GM19099 (cell line): ENCODE measurements around the gene WWOX.

Source experiments
- POLR2A ChIP-seq: IDR thresholded peaks from 3 replicates; pipeline ENCODE4 v1.6.1; 2011; ENCODE audit warnings: low read depth; ENCODE audit not compliant: insufficient read length; ENCODE audit errors: extremely low read depth

Gene WWOX

GRCh38 chr16:78294538-78295225 lies 195.2 kb downstream of the WWOX start:
- no peak for TF ChIP-seq POLR2A

DNA sequence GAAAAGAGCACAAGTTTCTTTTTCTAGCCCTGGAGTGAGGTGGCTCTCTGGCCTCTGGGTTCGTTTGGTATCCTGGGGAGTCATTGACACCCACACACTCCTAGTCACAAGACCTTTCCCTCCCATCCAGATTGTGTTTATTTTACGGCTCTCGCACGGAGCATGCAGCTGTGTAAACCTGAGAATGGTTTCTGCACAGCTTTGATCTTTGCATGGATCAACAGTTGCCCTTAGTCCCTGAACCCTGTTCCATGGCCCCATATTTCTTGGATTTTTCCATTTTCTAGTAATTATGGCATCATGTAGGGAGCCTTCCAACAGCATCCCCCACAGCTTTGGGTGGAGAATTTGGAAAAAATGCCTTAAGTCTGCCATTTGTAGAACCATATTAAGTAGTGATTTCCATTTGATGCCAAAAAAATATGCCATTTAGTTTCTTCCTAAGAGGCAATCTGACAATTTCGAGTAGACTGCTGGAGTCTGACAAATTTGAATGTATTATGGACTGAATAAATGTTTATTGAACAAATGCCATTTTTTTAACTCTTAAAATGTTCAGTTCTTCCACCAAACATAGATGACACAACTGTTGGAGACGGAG lies 197.7 kb downstream of the WWOX start:
- no peak for TF ChIP-seq POLR2A

- no peak for TF ChIP-seq POLR2A
Measured at GRCh38 chr16:78298986-78299385, 199.5 kb downstream of the WWOX start.

- no peak for TF ChIP-seq POLR2A
Measured at GRCh38 chr16:78300469-78300868, 201.0 kb downstream of the WWOX start.

DNA sequence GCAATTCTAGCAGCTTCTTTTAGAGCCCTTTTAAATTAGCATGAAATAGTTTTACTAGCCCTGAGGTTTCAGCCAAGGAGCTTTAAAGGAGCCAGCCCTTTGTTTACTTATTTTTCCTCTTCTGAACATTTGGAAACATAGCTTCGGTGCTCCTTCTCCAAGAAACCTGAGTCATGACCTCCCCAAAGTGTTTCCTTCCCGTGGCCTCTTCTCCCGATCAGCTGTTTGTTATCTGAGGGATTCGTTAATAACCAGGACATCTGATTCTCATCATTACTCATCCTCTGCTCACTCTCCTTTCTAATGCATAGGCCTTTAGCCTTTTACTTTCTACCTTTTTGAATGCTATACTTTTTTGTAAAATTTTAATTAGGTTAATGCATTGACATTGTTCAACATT lies 204.5 kb downstream of the WWOX start:
- TF ChIP-seq POLR2A = no peak

DNA sequence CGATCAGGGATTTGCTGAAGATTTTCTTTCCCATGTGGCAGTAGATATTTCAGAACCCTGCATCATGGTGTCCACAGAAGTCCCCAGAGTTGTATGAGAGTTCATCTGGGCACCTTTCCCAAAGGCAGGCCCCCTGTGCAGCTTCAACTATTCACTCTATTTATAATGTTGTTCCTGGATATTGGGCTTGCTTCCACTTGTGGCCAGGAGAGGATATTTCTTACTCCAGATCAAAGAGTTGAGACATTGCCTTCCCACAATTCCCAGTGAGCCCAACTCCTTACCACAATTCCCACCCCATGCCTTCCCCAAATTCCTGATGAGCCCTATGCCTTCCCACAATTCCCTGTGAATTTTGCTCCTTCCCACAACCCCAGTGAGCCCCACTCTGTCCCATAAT lies 206.9 kb downstream of the WWOX start:
- TF ChIP-seq POLR2A = no peak

DNA sequence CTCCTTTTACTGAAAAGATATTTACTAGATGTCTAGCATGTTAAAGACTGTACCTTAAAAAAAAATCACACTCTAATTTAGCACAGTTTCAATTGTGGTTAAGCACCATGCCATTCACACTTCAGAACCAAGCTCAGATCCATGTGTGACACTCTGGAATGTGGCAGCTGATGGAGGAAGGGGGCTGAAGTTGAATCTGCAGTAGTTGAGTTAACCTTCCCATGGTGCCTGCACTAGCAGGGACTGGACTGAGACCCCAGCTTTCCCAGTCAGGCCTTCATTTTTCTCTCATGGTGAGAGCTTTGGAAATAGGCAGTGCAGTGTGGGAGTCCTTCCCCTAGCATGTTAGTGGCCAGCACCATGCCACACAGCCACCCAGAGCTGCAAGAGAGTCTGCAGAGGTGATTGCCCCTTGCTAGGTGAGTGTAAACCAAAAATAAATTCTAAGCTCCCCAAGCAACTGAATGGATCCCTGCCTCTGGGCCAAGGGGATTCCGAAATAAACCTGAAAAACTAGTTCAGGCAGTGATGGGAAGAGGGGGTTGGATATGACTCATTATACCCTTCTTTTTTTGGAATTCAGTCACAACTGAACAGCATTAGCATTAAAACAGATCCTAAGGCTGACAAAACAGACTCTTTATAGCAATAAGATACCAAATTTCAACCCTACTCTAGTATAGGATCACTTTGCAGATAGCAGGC lies 208.5 kb downstream of the WWOX start:
- no peak for TF ChIP-seq POLR2A

DNA sequence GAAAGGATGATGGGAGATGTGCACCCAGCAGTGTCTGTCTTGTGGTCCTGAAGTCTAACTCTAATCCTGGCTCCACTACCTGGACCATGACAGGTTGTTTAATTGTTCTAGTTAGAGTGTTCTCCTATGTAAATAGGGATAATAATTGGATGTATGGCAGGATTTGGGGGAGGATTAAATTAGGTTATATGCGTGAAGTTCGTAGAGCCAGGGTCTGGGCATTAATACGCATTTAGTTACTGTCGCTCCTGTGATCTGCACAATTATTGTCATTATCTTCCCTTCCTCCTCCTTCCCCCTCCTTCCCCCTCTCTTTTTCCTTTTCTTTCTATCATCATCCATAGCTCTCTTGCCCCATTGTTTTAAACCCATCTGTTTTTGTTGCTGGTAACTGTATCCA lies 210.3 kb downstream of the WWOX start:
- TF ChIP-seq POLR2A = no peak

DNA sequence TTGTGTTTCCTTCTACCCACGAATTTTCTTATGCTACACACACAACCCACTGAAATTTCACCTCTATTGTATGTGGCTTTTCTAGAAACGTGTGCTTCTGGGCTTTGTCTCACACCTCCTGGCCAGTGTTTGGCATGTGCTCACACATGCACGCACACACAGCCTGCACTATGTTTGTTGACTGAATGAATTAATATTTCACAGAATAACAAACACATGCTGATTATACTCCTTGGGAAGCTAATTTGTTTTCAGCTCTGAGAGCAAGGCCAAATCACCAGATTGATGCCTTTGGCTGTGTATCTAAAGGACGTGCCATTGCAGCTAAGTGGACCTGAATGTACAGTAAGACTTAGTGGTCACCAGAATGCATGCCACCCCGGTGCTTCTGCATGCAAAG lies 210.7 kb downstream of the WWOX start:
- no peak for TF ChIP-seq POLR2A

- TF ChIP-seq POLR2A = no peak
Measured at GRCh38 chr16:78310990-78311561, 211.6 kb downstream of the WWOX start.

DNA sequence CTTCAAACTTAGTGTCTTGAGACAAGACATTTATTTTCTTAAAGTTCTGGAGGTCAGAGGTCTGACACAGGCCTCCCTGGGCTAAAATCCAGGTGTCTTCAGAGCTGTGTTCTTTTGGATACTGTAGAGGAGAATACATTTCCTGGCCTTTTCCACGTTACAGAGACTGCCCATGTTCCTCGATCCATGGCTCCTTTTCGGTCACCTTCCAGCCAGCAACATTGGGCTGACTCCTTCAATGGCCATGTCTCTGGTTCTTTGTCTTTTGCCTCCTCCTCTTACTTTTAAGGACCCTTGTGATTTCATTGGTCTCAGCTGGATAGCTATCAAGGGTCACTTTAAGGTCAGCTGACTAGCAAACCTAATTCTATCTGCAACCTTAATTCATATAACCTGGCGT lies 212.4 kb downstream of the WWOX start:
- TF ChIP-seq POLR2A = no peak

GRCh38 chr16:78317564-78318240 lies 218.2 kb downstream of the WWOX start:
- no peak for TF ChIP-seq POLR2A

DNA sequence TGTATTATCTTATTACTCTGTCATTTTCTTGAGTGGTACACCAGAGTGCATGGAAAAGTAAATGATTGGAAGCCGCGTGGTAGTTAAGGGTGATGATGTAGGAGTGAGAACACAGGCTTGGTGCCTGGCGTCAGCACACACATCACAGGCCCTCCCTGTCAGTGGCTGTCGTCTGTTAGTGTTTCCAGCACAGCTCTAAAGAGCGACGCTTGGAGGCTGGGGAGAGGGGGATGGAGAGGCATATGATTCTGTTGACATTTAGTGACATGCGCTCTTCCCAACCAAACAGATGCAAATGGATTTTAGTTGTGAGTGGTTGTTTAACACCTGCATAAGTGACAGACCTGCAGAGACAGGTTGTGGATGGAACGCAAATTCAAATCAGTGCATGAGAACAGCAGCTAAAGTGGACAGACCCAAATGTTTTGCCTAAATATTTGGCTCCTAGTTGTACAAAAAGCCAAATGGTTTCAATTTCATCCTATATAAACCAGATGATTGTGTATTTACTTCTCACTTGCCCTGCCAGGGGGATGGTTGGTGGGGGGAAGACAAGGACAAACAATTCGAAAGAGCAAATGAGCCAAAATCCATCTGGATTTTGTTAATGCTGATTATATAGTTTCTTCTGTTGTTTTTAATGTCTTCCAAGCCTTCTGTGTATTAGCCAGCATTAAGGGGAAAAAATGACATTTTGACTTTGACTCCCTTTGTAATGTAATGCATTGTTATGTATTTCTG lies 222.3 kb downstream of the WWOX start:
- no peak for TF ChIP-seq POLR2A

DNA sequence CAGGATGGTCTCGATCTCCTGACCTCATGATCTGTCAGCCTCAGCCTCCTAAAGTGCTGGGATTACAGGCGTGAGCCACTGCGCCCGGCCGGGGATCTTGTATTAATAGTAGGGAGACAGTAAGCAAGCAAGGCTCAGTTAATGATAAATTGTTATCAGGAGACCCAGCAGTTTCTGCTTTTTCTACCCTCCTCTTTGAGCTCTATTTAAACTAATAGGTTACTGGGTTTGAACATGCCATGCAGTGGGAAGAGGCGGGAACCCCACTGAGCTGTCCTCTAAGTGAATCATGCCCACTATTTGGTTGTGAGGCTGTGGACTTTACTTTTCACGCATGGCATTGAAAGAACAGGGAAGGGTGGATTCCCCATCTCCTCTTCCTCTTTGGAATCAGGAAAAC lies 223.9 kb downstream of the WWOX start:
- no peak for TF ChIP-seq POLR2A
